ENCODE data around the gene WDR82. TPM values are rescaled to one million over a fixed set of nuclear protein-coding genes. Genes with fewer than 3 reads are reported as not detected.

Gene WDR82
- total and polyA plus RNA-seq, 2 of the 4 experiments (the other 2 are of a cell fraction): 38.1 to 68.1 TPM

GRCh38 chr3:52225452-52226228, 52.8 kb downstream of the WDR82 start, which contains the start of gene TLR9:
TLR9 (minus strand) TSS chr3:52225645; CDS start chr3:52225529, 116 bp downstream.
- CTCF ChIA-PET: interaction anchor here (0.9 to 1.3 kb wide), 2 partner anchors 11 to 114 kb away, joined by 4 read pairs; no protein-coding TSS in a partner anchor
- ATAC-seq (ENCODE audit: low read depth) (no peak), DNase-seq (no peak)
- H2BK5ac ChIP-seq (ENCODE audit: low read depth, low read length, poor library complexity, severe bottlenecking): no peak within 1 kb of the TSS
- intact Hi-C loops (cut with micrococcal nuclease) (no loop called here), in situ Hi-C loops (cut with MboI; ENCODE audit: low sequenced_read_pairs) (no loop called here), dilution Hi-C loops (cut with HindIII; ENCODE audit: low sequenced_read_pairs, unreplicated experiment) (no loop called here)
- no TSS peak for BruUV-seq (replicated peaks)
- no peaks in the 10 kb centered on the region for H3K27me3 ChIP-seq (ENCODE audit: control insufficient read depth, insufficient read depth, low read length)
- no peak within 1 kb of the TSS for H4K91ac ChIP-seq (ENCODE audit: insufficient read depth, low read depth, low read length)
- H3K23ac ChIP-seq (ENCODE audit: low read depth, low read length): no peak within 1 kb of the TSS
- H4K8ac ChIP-seq (ENCODE audit: low read depth in 2 of 2, low read length in 2 of 2): no peak within 1 kb of the TSS
- peaks cover 1 to 5% of the 10 kb centered on the region in 2 experiments; a peak in 3 of 4 replicates for H3K79me1 ChIP-seq (ENCODE audit: low read depth in 1 of 2, low read length in 2 of 2)
- no peak within 1 kb of the TSS for H3K27ac ChIP-seq (ENCODE audit: insufficient read depth, low read length)
- no peak within 1 kb of the TSS for H3K4me3 ChIP-seq (ENCODE audit: insufficient read depth, low read depth, low read length)
- no peak within 1 kb of the TSS for H3K4me2 ChIP-seq (ENCODE audit: low read depth, low read length)
- H2BK15ac ChIP-seq (ENCODE audit: low read depth, low read length): no peak within 1 kb of the TSS
- no peak within 1 kb of the TSS for H2AK9ac ChIP-seq (replicated peaks; ENCODE audit: low read depth, low read length, poor library complexity)
- H3K18ac ChIP-seq (ENCODE audit: low read depth, low read length): no peak within 1 kb of the TSS
- POLR2A ChIA-PET (ENCODE audit: unreplicated experiment): no interaction called here
- H3K14ac ChIP-seq (replicated peaks; ENCODE audit: low read depth, low read length): no peak within 1 kb of the TSS
- H3K36me3 ChIP-seq (ENCODE audit: control insufficient read depth, insufficient read depth, low read length): peaks cover 26% of the 10 kb centered on the region
- H4K5ac ChIP-seq (ENCODE audit: low read depth, low read length): no peak within 1 kb of the TSS
- H2BK20ac ChIP-seq (ENCODE audit: low read depth, low read length): no peak within 1 kb of the TSS
- H2AK5ac ChIP-seq (ENCODE audit: low read depth, low read length): no peak within 1 kb of the TSS
- H3K4ac ChIP-seq (ENCODE audit: low read depth, low read length): no peak within 1 kb of the TSS
- no peaks in the 10 kb centered on the region for H3K4me1 ChIP-seq (ENCODE audit: control insufficient read depth, insufficient read depth, low read length)
- no peaks in the 10 kb centered on the region for H3K9me3 ChIP-seq (ENCODE audit: control insufficient read depth, insufficient read depth, low read length)
- no peak within 1 kb of the TSS for H3K56ac ChIP-seq (ENCODE audit: extremely low read depth, insufficient read depth, low read length)
- H3K9me1 ChIP-seq (ENCODE audit: insufficient read depth, low read length): no peaks in the 10 kb centered on the region
- no peak within 1 kb of the TSS for H2AFZ ChIP-seq (replicated peaks; ENCODE audit: low read length, poor library complexity)
- no peak within 1 kb of the TSS for H2BK120ac ChIP-seq (ENCODE audit: low read depth, low read length)
- no peak within 1 kb of the TSS for H3K9ac ChIP-seq (ENCODE audit: low read depth, low read length)
- H4K20me1 ChIP-seq (ENCODE audit: insufficient read depth, low read length): peaks cover 4% of the 10 kb centered on the region; the same call in 1 of the 2 replicates
- 85% methylated on average over 4 of the region's 9 CpGs; no CpG with 5 or more reads in 1 of the 2 experiments for WGBS, 2 experiments (ENCODE audit: extremely low coverage in 2 of 2, insufficient read length in 1 of 2)
- TF ChIP-seq MAZ (IDR thresholded peaks at IDR 0.05; ENCODE audit: borderline replicate concordance, low read depth, low read length) (no peak), MXI1 (IDR thresholded peaks at IDR 0.05; ENCODE audit: borderline replicate concordance, low read depth, low read length) (no peak), USF2 (IDR thresholded peaks at IDR 0.05; ENCODE audit: low read depth, low read length) (no peak), ELK1 (IDR thresholded peaks at IDR 0.05; ENCODE audit: borderline replicate concordance, low read depth, low read length) (no peak), BHLHE40 (IDR thresholded peaks at IDR 0.05; ENCODE audit: low read depth, low read length) (no peak), CEBPB (IDR thresholded peaks at IDR 0.05; ENCODE audit: low read depth, low read length) (no peak), POLR2A (IDR thresholded peaks at IDR 0.05; ENCODE audit: low read depth, low read length) (no peak), RAD21 (IDR thresholded peaks at IDR 0.05; ENCODE audit: low read length) (no peak), FOS (IDR thresholded peaks at IDR 0.05; ENCODE audit: low read depth, low read length) (no peak), CTCF (conservative IDR thresholded peaks at IDR 0.05; ENCODE audit: low read depth, low read length) (no peak), RFX5 (IDR thresholded peaks at IDR 0.05; ENCODE audit: low read depth, low read length) (no peak), SMC3 (IDR thresholded peaks at IDR 0.05; ENCODE audit: low read depth, low read length) (no peak), RCOR1 (IDR thresholded peaks at IDR 0.05; ENCODE audit: insufficient replicate concordance, low read length) (no peak), CHD1 (IDR thresholded peaks at IDR 0.05; ENCODE audit: low read depth, low read length) (no peak), MAFK (IDR thresholded peaks at IDR 0.05; ENCODE audit: low read depth, low read length) (no peak)

Measured in IMR-90 (cell line).